HCT116 (cell line): ENCODE results near the gene SERINC3. TPM values are rescaled to one million over a fixed set of nuclear protein-coding genes. Genes with fewer than 3 reads are reported as not detected.

Experiments
- ATAC-seq: fragments of 200-7000 bp; cut with Tn5 transposase; 2 replicates; pipeline ENCODE4 v1.9.1; 2020; ENCODE audit warnings: mild to moderate bottlenecking, moderate library complexity
- BruUV-seq: library from RNA; stranded (reverse); fragments of 400-500 nt; replicated peaks from 2 replicates; lab custom pipeline; 2021; lab: Mats Ljungman, UMichigan
- CTCF ChIA-PET: fragments of 300-600 bp; sonication (Branson Sonifier 250); formaldehyde crosslinking; loops from one replicate; lab custom pipeline; 2021; ENCODE audit warnings: antibody characterized with exemption; lab: Charles Lee
- POLR2A ChIA-PET: fragments of 300-600, 350-600 bp; sonication (Branson Sonifier 250); formaldehyde crosslinking; loops from one replicate; lab custom pipeline; 2021; ENCODE audit warnings: antibody characterized with exemption; lab: Charles Lee
- RAD21 ChIA-PET, 2 experiments: fragments of 300-600 bp; sonication (Branson Sonifier 250); formaldehyde crosslinking; loops; one replicate each; lab custom pipeline; 2023; ENCODE audit warnings: low total read pairs in 2 of 2; ENCODE audit not compliant: uncharacterized antibody in 2 of 2, unreplicated experiment in 2 of 2, low non-redundant PET in 1 of 2; lab: Charles Lee
- DNase-seq: peaks from one replicate; pipeline ENCODE4 v3.0.0-alpha.2; 2010; ENCODE audit warnings: low read depth, low spot score
- H2AFZ ChIP-seq: fragments of 200-600 bp; shearing (Covaris generic), sonication (generic); 2 replicates; pipeline ENCODE4 v1.6.1; 2017; ENCODE audit warnings: low read depth, mixed run types, mixed read lengths, antibody characterized with exemption, low read length; ENCODE audit not compliant: poor library complexity, severe bottlenecking
- H3K27ac ChIP-seq: 2 replicates; pipeline ENCODE4 v1.5.1; 2012; ENCODE audit warnings: low read depth, low read length
- H3K27me3 ChIP-seq: fragments of 200-600 bp; sonication (generic); 2 replicates; pipeline ENCODE4 v1.6.1; 2016; ENCODE audit warnings: mixed run types, low read length, mixed read lengths; ENCODE audit not compliant: insufficient read depth
- H3K36me3 ChIP-seq, 2 experiments: fragments of 200-500 bp in 1 of 2; fragments of 200-600 bp in 1 of 2; sonication (Bioruptor generic) in 1 of 2; sonication (generic) in 1 of 2; 2 replicates each; pipeline versions ENCODE4 v1.5.1 to v1.6.1; 2014 to 2016; ENCODE audit warnings: low read length in 2 of 2, inconsistent platforms in 1 of 2, mixed read lengths in 1 of 2, mixed run types in 1 of 2; ENCODE audit not compliant: insufficient read depth in 2 of 2, control insufficient read depth in 1 of 2
- H3K4me1 ChIP-seq, 2 experiments: fragments of 200-600 bp in 1 of 2; sonication (generic) in 1 of 2; 2 replicates each; pipeline versions ENCODE4 v1.5.1 to v1.6.1; 2012 to 2017; ENCODE audit warnings: low read length in 2 of 2, inconsistent platforms in 1 of 2, mild to moderate bottlenecking in 1 of 2, mixed read lengths in 1 of 2, mixed run types in 1 of 2, moderate library complexity in 1 of 2; ENCODE audit not compliant: insufficient read depth in 2 of 2, control insufficient read depth in 1 of 2
- H3K4me2 ChIP-seq: fragments of 200-600 bp; sonication (generic); 2 replicates; pipeline ENCODE4 v1.6.1; 2017; ENCODE audit warnings: mixed run types, low read length, mixed read lengths
- H3K4me3 ChIP-seq, 2 experiments: fragments of 200-600 bp in 1 of 2; sonication (generic) in 1 of 2; replicated peaks in 1 of 2; 2 replicates each; pipeline ENCODE4 v1.5.1; 2011 to 2016; ENCODE audit warnings: low read length in 2 of 2, control low read depth in 1 of 2, low read depth in 1 of 2, mild to moderate bottlenecking in 1 of 2, mixed read lengths in 1 of 2, mixed run types in 1 of 2
- H3K79me2 ChIP-seq: fragments of 200-600 bp; sonication (generic); 2 replicates; pipeline ENCODE4 v1.6.1; 2017; ENCODE audit warnings: mild to moderate bottlenecking, mixed run types, low read length, moderate library complexity, mixed read lengths; ENCODE audit not compliant: insufficient read depth
- H3K9ac ChIP-seq: fragments of 200-600 bp; sonication (generic); 2 replicates; pipeline ENCODE4 v1.6.1; 2016; ENCODE audit warnings: low read length, mixed read lengths
- H3K9me2 ChIP-seq: fragments of 200-600 bp; sonication (generic), shearing (Covaris generic); 2 replicates; pipeline ENCODE4 v1.6.1; 2017; ENCODE audit warnings: mixed run types, mild to moderate bottlenecking, moderate library complexity; ENCODE audit not compliant: insufficient read depth
- H3K9me3 ChIP-seq, 2 experiments: fragments of 200-500 bp in 1 of 2; fragments of 200-600 bp in 1 of 2; sonication (Bioruptor generic) in 1 of 2; sonication (generic) in 1 of 2; 2 replicates each; pipeline ENCODE4 v1.6.1; 2014 to 2017; ENCODE audit warnings: low read length in 2 of 2, mixed read lengths in 2 of 2, inconsistent platforms in 1 of 2, low read depth in 1 of 2, mild to moderate bottlenecking in 1 of 2, mixed run types in 1 of 2, moderate library complexity in 1 of 2; ENCODE audit not compliant: control insufficient read depth in 1 of 2, insufficient read depth in 1 of 2
- H4K20me1 ChIP-seq: fragments of 200-600 bp; sonication (generic), shearing (Covaris generic); 2 replicates; pipeline ENCODE4 v1.6.1; 2017; ENCODE audit warnings: mixed run types, mild to moderate bottlenecking, moderate library complexity; ENCODE audit not compliant: insufficient read depth
- CBX3 ChIP-seq: IDR thresholded peaks from 2 replicates; pipeline ENCODE4 v1.6.1; 2012; ENCODE audit warnings: low read depth
- CEBPB ChIP-seq: IDR thresholded peaks from 2 replicates; pipeline ENCODE4 v1.6.1; 2012; ENCODE audit warnings: low read depth
- EZH2 ChIP-seq: fragments of 200-600 bp; sonication (generic); IDR thresholded peaks from 2 replicates; pipeline ENCODE4 v1.6.1; 2017; ENCODE audit warnings: antibody characterized with exemption, mixed run types
- EZH2phosphoT487 ChIP-seq: fragments of 200-600 bp; IDR thresholded peaks from 2 replicates; pipeline ENCODE4 v1.6.1; 2018; ENCODE audit warnings: antibody characterized with exemption, borderline replicate concordance
- POLR2A ChIP-seq: IDR thresholded peaks from 2 replicates; pipeline ENCODE4 v1.7.0; 2011; ENCODE audit warnings: borderline replicate concordance; ENCODE audit not compliant: insufficient read depth, insufficient read length; ENCODE audit errors: extremely low read depth
- RAD21 ChIP-seq: IDR thresholded peaks from 2 replicates; pipeline ENCODE4 v1.6.1; 2012; ENCODE audit warnings: low read depth, mild to moderate bottlenecking
- SP1 ChIP-seq: IDR thresholded peaks from 2 replicates; pipeline ENCODE4 v1.6.1; 2012; ENCODE audit warnings: low read depth
- TCF7L2 ChIP-seq: IDR thresholded peaks from 2 replicates; pipeline ENCODE4 v1.7.0; 2011; ENCODE audit warnings: borderline replicate concordance, inconsistent platforms; ENCODE audit not compliant: insufficient read depth, insufficient read length; ENCODE audit errors: extremely low read depth
- YY1 ChIP-seq: IDR thresholded peaks from 2 replicates; pipeline ENCODE4 v1.6.1; 2011; ENCODE audit warnings: low read length, low read depth, moderate library complexity, mild to moderate bottlenecking; ENCODE audit not compliant: insufficient replicate concordance; ENCODE audit errors: extremely low read depth
- intact Hi-C: fragments of 100-400 bp; cut with micrococcal nuclease; formaldehyde crosslinking; loops from 2 replicates; pipeline ENCODE4 v1.10.0; 2022
- total RNA-seq: library from RNA; stranded (reverse); gene quantifications from one replicate; pipeline ENCODE4 v1.2.1, GENCODE V29; 2021; ENCODE audit not compliant: unreplicated experiment
- TF ChIP-seq, protein P1 (sequence below): IDR thresholded peaks from 2 replicates; pipeline ENCODE4 v1.6.1; 2012

The SERINC3 gene
- total RNA-seq, 1 experiment from 2014 or later, result 56.8 TPM

DNA sequence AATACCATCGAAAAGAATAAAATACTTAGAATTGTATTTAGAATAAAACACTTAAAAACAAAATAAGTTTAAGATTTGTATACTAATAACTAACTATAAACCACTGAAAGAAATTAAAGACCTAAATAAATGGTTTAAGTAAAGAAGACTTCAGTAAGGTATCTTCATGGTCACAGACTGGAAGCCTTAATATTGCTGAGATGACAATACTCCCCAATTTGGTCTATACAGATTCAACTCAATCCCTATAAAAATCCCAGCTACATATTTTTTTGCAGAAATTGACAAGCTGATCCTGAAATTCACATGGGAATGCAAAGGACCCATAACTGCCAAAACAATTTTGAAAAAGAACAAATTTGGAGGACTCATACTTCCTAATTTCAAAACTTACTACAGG is 18.9 kb downstream of the SERINC3 start:
- DNase-seq, result no peak
- H3K27me3 ChIP-seq, result no peaks in the 10 kb centered on the region
- H3K9me2 ChIP-seq, result no peaks in the 10 kb centered on the region
- BruUV-seq, result no TSS peak
- no peak overlapping the region for H2AFZ ChIP-seq
- ChIA-PET POLR2A (no interaction called here), CTCF (no interaction called here), RAD21 (no interaction called here)
- H3K4me3 ChIP-seq, result no peak overlapping the region
- H3K4me1 ChIP-seq, result peaks cover 0 to under 1% of the 10 kb centered on the region in 2 experiments; a peak in 1 of 4 replicates
- H3K4me2 ChIP-seq, result no peak overlapping the region
- H3K9ac ChIP-seq, result no peak overlapping the region
- peaks cover 24 to 47% of the 10 kb centered on the region in 2 experiments; a peak in 3 of 4 replicates for H3K36me3 ChIP-seq
- intact Hi-C loops, result no loop called here
- no peaks in the 10 kb centered on the region for H4K20me1 ChIP-seq
- no peaks in the 10 kb centered on the region for H3K79me2 ChIP-seq
- ATAC-seq, result no peak
- no peaks in the 10 kb centered on the region for H3K9me3 ChIP-seq
- no peak for TF ChIP-seq EZH2phosphoT487
- no peak for TF ChIP-seq TCF7L2
- TF ChIP-seq, protein P1, sequence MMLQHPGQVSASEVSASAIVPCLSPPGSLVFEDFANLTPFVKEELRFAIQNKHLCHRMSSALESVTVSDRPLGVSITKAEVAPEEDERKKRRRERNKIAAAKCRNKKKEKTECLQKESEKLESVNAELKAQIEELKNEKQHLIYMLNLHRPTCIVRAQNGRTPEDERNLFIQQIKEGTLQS, result no peak
- no peak overlapping the region for H3K27ac ChIP-seq

DNA sequence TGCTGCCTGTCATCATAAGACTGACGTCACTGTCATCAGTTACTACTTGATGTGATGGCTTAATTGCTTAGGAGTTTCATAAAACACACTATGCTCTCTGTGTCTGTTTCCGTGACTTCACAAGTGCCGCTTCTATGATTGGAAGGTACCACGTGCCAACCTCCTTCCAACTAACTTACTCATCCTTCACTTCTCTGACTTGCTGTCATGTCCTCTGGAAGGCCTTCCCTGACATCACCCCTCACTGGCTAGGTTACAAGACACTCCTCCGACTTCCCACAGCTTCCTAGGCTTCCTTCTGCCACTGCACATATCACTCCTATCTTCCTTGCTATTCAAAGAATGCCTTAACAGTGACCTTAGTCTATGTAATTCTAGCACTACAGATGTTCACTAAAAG is 20.4 kb downstream of the SERINC3 start:
- peaks cover 0 to 15% of the 10 kb centered on the region in 2 experiments; a peak in 2 of 4 replicates for H3K4me1 ChIP-seq
- ChIA-PET RAD21 (no interaction called here), POLR2A (no interaction called here), CTCF (no interaction called here)
- H4K20me1 ChIP-seq, result no peaks in the 10 kb centered on the region
- intact Hi-C loops, result no loop called here
- TF ChIP-seq SP1, result no peak
- no peak for TF ChIP-seq YY1
- TF ChIP-seq POLR2A, result no peak
- TF ChIP-seq EZH2phosphoT487, result no peak
- no peak for TF ChIP-seq RAD21
- no peak for TF ChIP-seq CBX3
- TF ChIP-seq CEBPB, result no peak
- TF ChIP-seq EZH2, result no peak
- no TSS peak for BruUV-seq
- H3K36me3 ChIP-seq, result peaks cover 24 to 39% of the 10 kb centered on the region in 2 experiments; a peak in 3 of 4 replicates
- no peaks in the 10 kb centered on the region for H3K27me3 ChIP-seq
- no peak overlapping the region for H2AFZ ChIP-seq
- no peak overlapping the region for H3K4me2 ChIP-seq
- no peak overlapping the region for H3K4me3 ChIP-seq
- ATAC-seq, result no peak
- no peaks in the 10 kb centered on the region for H3K9me3 ChIP-seq
- no peak for DNase-seq
- H3K79me2 ChIP-seq, result no peaks in the 10 kb centered on the region
- no peak overlapping the region for H3K27ac ChIP-seq
- H3K9ac ChIP-seq, result no peak overlapping the region
- H3K9me2 ChIP-seq, result no peaks in the 10 kb centered on the region
